ENCODE measurements around the gene STING1.

DNA sequence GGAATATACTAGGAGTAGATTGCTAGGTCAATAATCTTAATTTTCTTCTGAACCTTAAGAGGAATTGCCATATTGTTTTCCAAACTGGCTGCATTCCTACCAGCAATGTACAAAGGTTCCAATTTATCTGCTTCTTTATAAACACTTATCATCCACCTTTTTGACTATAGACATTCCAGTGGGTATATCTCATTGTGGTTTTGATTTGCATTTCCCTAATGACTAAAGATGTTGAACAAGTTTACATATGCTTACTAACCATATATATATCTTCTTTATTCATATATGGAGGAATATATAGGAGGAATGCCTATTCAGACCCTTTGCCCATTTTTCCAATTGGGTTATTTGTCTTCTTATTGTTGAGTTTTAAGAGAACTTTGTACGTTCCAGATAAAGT is 50.9 kb downstream of the STING1 start:
- TF ChIP-seq SP1 (IDR thresholded peaks at IDR 0.05; ENCODE audit: low read depth, low read length), result no peak
- TF ChIP-seq, protein P1, sequence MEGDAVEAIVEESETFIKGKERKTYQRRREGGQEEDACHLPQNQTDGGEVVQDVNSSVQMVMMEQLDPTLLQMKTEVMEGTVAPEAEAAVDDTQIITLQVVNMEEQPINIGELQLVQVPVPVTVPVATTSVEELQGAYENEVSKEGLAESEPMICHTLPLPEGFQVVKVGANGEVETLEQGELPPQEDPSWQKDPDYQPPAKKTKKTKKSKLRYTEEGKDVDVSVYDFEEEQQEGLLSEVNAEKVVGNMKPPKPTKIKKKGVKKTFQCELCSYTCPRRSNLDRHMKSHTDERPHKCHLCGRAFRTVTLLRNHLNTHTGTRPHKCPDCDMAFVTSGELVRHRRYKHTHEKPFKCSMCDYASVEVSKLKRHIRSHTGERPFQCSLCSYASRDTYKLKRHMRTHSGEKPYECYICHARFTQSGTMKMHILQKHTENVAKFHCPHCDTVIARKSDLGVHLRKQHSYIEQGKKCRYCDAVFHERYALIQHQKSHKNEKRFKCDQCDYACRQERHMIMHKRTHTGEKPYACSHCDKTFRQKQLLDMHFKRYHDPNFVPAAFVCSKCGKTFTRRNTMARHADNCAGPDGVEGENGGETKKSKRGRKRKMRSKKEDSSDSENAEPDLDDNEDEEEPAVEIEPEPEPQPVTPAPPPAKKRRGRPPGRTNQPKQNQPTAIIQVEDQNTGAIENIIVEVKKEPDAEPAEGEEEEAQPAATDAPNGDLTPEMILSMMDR (IDR thresholded peaks at IDR 0.05; ENCODE audit: control extremely low read depth in 1 of 3, insufficient read depth in 1 of 3, low read depth in 1 of 3, low read length in 3 of 3), result no peak
- TF ChIP-seq KDM1A (IDR thresholded peaks at IDR 0.05; ENCODE audit: borderline replicate concordance, low read length), result no peak
- no peak for TF ChIP-seq SP4 (IDR thresholded peaks at IDR 0.05; ENCODE audit: low read length)
- TF ChIP-seq, protein P2, sequence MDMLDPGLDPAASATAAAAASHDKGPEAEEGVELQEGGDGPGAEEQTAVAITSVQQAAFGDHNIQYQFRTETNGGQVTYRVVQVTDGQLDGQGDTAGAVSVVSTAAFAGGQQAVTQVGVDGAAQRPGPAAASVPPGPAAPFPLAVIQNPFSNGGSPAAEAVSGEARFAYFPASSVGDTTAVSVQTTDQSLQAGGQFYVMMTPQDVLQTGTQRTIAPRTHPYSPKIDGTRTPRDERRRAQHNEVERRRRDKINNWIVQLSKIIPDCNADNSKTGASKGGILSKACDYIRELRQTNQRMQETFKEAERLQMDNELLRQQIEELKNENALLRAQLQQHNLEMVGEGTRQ (IDR thresholded peaks at IDR 0.05; ENCODE audit: low read length), result no peak
- no peak for TF ChIP-seq SUZ12 (IDR thresholded peaks at IDR 0.05; ENCODE audit: low read length)
- TF ChIP-seq, protein P3, sequence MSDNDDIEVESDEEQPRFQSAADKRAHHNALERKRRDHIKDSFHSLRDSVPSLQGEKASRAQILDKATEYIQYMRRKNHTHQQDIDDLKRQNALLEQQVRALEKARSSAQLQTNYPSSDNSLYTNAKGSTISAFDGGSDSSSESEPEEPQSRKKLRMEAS (IDR thresholded peaks at IDR 0.05), result no peak
- no peak for TF ChIP-seq CEBPB (IDR thresholded peaks at IDR 0.05; ENCODE audit: low read depth, low read length)
- TF ChIP-seq POLR2AphosphoS5 (IDR thresholded peaks at IDR 0.05; ENCODE audit: low read depth, low read length), result no peak
- TF ChIP-seq EZH2 (IDR thresholded peaks at IDR 0.05; ENCODE audit: low read depth, low read length, severe bottlenecking), result no peak
